HG02870 (cell line): ENCODE data around the gene TWIST2.

ENCODE experiments used
- ATAC-seq: cut with Tn5 transposase; IDR thresholded peaks from one replicate; pipeline ENCODE4 v1.9.1; 2021; ENCODE audit warnings: mild to moderate bottlenecking, moderate library complexity; ENCODE audit not compliant: unreplicated experiment

Gene TWIST2

DNA sequence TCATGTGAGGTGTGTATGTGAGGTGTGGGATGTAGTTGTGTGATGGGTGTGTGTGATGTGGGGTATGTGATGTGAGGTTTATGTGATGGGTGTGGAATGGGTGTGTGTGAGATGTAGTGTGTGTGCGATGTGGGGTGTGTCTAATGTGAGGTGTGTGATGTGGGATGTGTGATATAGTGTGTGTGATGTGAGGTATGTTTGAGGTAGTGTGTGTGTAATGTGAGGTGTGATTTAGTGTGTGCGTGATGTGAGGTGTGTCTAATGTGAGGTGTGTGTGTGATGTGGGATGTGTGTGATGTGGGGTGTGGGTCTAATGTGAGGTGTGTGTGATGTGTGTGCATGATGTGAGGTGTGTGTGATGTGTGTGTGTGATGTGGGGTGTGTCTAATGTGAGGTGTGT lies 55.3 kb downstream of the TWIST2 start:
- ATAC-seq = no peak

DNA sequence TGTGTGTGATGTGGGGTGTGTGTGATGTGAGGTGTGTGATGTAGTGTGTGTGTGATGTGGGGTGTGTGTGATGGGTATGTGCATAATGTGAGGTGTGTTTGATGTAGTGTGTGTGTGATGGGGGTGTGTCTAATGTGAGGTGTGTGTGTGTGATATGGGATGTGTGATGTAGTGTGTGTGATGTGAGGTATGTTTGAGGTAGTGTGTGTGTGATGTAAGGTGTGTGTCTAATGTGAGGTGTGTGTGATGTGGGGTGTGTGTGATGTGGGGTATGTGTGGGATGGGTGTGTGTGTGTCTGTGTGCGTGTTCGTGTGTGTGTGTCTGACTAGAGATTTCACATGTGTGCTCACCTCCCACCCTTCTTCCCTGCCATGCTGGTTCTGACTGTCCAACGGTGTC lies 56.3 kb downstream of the TWIST2 start:
- ATAC-seq = no peak

DNA sequence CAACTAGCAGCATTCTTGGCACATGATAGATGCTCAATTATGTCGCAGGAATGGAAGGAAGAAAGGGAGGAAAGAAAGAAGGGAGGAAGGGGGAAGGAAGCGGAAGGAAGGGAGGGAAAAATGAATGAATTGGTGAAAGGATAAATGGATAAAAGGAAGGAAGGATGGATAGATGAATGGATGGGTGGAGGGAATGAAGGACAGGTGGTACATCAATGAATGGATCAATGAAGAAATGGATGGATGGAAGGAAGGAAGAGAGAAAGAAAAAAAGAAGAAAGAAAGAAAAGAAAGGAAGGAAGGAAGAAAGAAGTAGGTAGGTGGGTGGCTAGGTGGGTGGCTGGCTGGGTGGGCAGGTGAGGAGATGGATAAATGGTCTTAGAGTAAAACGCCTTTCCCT lies 56.8 kb downstream of the TWIST2 start:
- ATAC-seq = no peak

DNA sequence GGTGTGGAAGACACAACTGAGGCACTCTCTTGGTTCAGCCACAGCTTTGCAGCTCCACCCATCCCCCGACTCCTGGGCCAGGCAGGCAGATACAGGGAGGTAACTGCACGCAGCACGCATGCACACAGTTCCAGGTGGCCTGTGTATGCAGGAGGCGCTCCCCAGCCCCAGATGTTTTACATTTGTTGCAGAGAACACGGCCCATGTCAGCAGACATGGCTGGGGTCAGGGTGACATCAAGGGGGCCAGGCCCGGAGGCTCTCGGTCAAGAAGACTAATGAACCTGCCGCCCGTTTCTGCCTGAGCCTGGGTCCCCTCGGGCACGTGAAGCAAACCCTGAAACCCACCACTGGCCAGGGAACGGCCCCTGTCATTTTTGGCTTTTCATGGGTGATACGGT lies 57.3 kb downstream of the TWIST2 start:
- no peak for ATAC-seq

DNA sequence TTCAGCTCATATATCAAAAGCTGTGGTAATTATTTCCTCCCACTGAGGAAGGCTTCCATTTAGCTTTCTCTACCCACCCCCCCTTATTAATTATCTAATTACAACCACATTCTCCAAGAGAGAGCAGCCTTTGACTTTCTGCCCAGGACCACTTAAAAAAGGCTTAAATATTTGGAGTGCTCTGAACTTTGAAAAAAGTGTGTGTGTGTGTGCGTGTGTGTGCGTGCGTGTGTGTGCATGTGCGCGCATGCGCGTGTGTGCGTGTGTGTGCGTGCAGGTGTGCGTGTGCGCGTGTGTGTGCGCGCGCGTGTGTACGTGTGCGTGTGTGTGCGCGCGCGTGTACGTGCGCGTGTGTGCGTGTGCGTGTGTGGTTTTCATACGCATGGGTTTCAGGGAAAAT lies 57.8 kb downstream of the TWIST2 start:
- no peak for ATAC-seq

DNA sequence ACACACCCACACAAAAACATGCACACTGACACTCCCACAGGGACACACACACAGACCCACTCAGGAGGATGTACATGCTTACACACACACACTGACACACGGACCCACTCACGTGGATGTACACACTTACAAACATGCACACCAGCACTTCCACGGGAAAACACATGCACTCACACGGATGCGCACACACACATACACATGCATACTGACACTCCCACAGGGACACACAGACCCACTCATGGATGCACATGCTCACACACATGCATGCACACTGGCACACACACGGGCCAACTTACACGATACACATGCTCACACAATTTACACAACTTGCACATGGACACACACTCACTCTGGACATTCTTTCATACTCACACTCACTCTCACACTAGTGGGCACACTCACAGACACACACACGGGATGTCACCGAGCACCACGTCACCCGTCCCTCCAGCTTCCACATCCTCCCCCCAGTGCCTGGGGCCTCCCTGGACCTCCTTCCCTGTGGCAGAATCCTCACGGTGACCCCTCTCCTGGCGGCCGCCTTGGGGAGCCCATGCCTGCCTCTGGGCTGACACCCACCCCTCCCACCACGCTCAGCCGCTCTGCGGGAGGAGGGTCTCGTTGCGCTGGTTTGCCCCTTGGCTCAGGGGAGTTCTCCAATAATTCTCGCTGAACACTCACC lies 58.5 kb downstream of the TWIST2 start:
- no peak for ATAC-seq

DNA sequence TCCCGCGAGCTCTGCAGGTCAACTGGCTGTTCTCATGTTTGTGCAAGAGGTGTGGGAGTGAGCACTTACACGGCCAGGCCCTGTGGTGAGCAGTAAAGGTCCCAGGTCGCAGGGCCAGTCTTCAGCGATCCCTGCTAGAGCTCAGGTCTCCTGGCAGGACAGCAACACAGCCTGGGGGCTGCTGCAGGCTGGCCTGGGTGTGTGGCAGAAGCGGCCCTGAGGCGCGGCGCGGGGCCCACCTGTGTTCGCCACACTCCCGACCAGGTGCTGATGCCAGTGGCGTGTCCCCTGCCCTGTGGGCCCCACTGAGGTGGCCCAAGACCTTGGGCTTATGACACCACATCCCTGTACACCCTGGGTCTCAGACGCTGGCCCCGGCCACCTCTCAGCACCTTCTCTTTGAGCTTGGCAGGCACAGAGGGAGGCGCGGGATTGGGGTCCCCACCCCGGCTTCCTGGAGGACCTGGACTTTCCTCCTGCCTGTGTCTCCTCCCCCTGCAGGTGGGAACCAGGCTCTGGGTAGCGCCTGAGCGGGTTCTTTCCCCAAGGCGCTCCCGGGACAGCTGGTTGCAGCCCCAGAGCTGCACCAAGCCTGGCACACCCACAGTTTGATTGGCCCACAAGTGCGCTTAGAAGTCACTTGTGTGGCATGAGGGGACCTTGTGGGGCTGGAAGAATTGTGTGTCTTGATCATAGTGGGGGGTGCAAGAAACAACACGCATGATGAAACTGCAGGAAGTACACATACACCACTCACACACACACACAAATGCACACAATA lies 59.2 kb downstream of the TWIST2 start:
- no peak for ATAC-seq

DNA sequence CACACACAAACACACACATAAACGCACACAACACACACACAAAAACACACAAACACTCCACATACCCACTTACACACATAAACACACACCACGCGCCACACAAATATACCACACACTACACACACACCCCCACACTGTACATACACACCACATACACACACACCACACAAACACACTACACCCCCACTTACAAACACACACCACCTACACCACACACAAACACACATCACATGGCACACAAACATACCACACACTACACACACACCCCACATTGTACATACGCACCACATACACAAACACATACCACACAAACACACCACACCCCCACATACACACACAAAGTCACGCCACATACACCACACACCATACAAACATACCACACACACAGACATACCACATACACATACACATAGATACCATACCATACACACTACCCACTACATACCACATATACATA lies 59.9 kb downstream of the TWIST2 start:
- ATAC-seq = no peak

DNA sequence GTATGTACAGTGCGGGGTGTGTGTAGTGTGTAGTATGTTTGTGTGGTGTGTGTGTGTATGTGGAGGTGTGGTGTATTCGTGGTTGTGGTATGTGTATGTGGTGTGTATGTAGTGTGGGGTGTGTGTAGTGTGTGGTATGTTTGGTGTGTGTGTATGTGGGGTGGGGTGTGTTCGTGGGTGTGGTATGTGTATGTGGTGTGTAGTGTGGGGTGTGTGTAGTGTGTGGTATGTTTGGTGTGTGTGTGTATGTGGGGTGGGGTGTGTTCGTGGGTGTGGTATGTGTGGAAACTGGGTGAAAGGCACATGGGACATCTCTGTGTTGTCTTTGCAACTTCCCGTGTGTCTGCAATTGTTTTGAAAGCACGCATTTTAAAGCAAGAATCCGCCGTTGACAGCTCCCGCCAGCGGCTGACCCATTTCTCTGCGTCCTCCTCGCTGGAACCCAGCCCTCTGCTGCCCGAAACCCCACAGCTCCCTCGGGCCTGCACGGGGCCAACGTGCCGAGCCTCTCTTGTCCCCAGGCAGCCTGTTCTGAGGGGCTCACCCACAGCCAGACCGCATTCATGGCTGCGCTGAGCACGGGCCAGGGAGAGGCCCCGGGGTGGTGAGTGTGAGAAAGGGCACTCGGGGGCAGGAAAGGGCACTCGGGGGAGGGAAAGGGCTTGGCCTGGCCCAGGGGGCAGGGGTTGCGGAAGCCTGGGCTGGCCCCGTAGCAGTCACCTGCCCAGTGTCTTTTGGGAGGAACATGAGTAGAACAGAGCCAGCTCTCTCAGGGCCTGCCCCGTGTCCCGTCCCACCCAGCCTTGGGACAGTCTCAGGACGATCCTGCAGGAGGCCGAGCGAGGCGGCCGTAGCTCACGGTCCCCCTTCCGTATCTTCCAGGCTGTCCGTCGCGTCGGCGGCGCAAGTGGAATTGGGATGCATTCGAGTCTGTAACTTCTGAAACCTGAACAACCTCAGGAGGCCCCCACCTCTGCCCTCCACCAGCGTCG lies 61.4 kb downstream of the TWIST2 start:
- ATAC-seq = no peak

DNA sequence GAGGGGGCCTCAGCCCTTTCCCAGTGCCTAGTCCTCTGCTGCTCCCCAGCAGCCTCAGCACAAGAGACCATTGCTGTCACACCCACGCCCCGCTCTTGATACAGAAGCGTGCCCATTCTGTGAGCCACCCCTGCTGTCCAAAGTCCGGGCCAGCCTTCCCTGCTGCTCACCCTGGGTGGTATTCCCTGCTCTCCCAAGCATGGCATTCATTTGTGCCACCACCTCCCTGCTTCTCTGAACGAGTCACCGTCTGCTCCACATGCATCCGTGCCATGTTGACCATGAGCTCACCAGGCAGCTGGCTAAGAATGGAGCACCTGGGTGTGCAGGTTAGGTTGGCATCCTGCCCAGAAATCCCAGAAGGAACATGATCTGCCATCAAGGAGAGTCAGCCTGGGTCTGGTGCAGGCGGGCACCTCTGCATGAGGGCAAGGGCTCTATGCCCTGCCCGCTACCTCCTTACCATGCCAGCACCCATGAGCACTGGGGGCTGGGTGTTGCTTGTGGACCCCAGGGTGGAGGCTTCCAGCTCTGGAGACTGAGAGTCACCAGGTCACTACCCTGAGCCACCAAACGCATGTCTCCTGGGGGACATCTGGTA lies 63.0 kb downstream of the TWIST2 start:
- ATAC-seq = no peak

DNA sequence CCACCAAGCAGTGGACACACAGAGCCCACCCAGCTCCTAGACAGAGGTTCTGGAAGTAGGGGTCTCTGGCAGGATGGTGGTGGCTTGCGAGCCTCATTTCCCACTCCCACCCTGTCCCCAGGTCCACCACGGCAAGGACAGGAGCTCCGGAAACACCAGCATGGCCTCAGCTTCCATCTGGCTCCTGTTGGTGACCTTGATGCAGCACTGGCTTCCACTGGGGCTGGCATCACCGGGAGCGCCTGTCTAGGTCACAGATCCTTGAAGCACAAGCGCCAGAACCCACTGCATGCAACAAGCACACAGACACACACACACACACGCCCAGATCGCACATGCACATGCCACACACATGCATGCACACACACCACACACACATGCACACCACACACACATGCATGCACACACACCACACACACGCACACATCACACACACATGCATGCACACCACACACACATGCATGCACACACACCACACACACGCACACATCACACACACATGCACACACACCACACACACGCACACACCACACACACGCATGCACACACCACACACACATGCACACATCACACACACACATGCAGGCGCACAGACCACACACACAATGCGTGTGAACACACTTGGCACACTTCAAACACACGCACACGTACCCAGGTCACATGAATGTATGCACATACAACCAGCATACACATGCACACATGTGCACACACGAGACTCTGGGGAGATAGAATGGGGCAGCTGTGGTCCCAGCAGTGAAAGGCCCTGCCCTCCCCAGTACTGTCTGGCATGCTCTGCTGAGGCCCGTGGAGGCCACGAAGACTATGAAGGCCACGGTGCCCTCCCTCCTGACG lies 63.7 kb downstream of the TWIST2 start:
- ATAC-seq = no peak

DNA sequence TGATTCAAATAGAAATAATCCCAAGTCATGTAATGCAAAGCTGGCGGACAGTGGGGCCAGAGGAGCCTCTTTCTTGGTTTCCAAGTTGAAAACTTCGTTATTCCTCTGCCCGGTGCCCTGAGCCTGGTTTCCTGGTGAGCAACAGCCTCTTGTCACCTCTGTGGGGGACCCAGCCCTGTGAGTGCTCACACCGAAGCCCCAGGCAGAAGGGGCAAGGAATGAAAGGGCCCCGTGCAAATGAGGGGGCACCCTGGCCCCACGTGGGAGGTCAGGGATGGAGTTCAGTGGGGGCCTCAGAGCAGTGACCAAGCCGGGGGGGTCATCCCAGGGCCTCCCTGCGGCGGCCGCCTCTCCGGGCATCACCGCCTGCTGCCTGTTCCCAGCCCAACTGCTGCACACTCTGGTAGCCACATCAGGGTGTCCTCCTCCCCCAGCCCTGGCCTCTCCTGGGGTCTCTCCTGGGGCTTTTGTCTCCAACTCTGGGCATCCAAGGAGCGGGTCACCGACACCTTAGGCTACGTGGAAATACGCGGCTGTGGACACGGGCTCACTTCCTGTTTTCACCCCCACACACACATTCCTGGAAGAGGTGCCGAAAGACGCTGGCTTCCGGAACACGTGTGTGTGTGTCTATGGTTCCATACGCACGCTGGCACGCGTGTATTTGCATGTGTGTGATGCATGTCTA lies 64.5 kb downstream of the TWIST2 start:
- no peak for ATAC-seq

DNA sequence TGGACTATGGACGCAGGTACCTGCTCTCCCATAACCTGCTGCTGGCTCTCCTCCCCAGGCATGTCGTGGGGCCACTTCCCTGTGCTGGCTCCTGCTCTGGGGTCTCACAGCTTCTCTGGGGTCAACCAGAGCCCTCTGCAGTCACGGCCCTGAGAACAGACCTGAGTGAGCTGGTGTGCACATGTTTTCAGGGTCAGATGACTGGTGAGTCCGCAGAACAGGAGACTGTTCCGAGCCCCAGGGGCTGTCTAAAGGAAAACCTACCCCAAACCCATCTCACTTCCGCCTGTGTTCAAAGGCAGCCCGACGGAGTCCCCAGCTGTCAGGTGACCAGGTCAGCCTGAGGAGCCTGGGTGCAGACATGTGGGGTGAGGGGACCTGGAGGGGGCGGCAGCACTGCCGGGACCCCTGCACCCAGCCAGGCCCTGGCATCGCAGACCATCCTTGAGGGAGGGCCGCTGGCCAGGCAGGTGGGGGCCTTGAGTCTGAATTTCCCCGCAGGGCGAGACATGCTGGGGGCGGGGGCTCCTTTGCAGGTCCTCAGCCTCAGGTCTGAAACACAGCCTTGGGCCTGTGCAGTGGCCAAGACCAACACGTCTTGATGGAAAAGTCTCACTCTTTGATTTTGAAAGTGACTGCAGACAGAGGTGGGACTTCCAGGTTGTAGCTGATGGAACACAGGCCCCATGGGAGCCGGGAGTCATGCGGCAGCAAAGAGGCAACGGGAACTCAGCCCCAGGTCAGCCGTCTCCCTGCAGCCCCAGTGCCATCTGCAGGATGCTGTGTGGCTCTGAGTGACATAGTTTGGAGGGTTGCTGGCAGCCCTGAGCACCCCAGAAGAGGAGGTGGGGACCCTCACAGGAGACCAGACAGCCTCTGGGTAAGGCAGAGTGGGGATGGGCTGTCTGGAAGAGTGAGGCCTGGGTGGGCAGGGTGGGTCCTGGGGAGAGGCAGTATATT lies 65.3 kb downstream of the TWIST2 start:
- ATAC-seq = no peak

DNA sequence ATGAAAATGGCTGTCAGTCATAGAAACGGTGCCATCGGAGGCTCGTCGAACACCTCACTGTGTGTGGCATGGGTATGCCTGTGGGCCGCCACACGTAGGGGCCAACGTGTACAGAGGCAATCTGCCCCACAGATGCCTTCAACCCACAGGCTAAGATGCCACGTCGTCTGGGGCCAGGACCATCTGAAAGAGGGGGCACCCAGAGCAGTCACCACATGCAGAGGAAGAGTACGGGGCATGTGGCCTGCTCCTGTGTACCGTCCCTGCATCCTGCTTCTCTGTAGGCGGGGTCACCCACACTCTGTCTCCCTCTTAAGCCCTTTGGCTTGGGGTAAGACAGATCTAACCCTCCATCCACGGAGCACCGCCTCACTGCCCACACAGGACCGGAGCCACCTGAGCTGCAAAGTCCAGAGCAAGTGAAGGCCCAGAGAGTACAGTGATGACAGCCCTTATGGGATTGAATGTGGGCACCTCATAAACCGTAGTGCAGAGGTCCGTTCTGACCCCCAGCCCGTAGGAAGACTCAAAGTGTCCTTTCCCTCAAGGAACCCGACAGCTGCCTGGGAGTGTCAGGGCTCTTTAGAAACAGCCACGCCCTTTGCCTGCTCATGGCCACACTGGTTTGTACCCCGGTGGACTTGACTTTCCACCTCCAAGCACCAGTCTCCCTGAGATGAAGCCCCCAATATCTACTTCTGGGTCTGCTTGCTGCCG lies 66.2 kb downstream of the TWIST2 start:
- no peak for ATAC-seq

DNA sequence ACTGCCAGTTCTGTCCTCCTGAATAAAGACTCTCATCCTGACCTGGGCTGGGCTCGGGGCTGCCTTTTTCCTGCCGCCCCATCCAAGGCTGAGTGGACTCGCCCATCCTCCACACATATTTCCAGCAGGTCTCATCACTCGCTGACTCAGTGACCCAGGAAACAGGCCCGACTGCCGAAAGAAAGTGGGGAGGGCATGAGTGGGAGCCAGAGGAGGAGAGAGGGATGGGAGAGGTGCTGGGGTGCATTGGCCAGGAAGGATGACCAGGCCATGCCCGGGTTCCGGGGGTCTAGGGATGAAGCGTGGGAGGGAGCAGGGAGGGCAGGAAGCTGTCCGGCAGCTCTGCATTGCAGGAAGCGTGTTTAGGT lies 66.7 kb downstream of the TWIST2 start:
- ATAC-seq = no peak

DNA sequence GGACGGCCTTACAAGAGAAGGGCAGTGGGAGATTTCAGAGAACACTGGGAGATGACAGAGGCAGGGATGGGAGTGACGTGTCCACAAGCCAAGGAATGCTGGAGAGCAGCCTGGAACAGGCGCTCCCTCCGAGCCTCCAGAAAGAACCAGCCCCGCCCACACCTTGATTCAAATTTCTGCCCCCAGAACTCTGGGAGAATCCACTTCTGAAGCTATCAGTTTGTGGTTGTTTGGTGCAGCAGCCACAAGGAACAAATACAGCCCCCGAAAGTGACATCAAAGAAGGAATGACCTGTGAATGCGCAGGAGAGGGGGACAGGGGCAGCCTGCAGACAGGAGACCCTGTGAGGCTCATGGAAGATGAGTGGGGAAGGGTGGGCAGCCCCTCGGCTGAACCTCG lies 67.3 kb downstream of the TWIST2 start:
- ATAC-seq = no peak

DNA sequence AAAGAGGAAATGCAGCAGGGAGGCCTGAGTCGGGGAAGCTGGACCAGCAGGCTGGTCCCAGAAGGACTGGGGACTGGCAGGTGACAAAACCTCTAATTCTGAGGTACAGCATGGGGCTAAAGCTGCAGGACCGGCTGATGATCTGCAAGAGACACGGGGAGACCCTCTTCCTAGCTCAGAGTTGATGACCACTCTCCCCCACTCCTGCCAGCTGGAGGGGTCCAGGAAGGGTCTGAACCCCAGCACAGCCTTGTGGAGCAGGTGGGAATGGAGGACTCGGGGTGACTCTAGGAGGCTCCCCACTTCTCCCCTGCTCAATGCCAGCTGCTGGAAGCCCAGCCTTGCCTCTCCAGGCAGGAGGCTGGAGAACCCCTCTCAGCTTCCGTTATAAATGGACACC lies 67.7 kb downstream of the TWIST2 start:
- no peak for ATAC-seq
